OCI-LY1 (cell line): Measurements from ENCODE around the gene DZIP1L.

Source experiments
- H2AFZ ChIP-seq: fragments of 200-600 bp; sonication (generic), shearing (Covaris generic); 2 replicates; pipeline ENCODE4 v1.6.0; 2014; ENCODE audit warnings: antibody characterized with exemption, mild to moderate bottlenecking, low read length
- H3F3A ChIP-seq: fragments of 200-600 bp; sonication (generic), shearing (Covaris generic); 2 replicates; pipeline ENCODE4 v1.6.0; 2014; ENCODE audit warnings: mild to moderate bottlenecking, antibody characterized with exemption, low read length, moderate library complexity; ENCODE audit not compliant: insufficient read depth
- H3K27ac ChIP-seq: fragments of 200-600 bp; sonication (generic); 2 replicates; pipeline ENCODE4 v1.5.1; 2014; ENCODE audit warnings: low read length, mixed run types, mild to moderate bottlenecking, low read depth; ENCODE audit not compliant: poor library complexity, severe bottlenecking
- H3K27me3 ChIP-seq: fragments of 200-600 bp; sonication (generic); 2 replicates; pipeline ENCODE4 v1.6.0; 2014; ENCODE audit warnings: antibody characterized with exemption, mild to moderate bottlenecking, low read length, moderate library complexity; ENCODE audit not compliant: insufficient read depth
- H3K36me3 ChIP-seq: fragments of 200-600 bp; sonication (generic); 2 replicates; pipeline ENCODE4 v1.6.1; 2014; ENCODE audit warnings: mild to moderate bottlenecking, antibody characterized with exemption, low read length, moderate library complexity, mixed read lengths; ENCODE audit not compliant: insufficient read depth
- H3K4me1 ChIP-seq: fragments of 200-600 bp; sonication (generic); 2 replicates; pipeline ENCODE4 v1.5.1; 2014; ENCODE audit warnings: mild to moderate bottlenecking, low read length, moderate library complexity; ENCODE audit not compliant: insufficient read depth, severe bottlenecking
- H3K4me2 ChIP-seq: fragments of 200-600 bp; sonication (generic), shearing (Covaris generic); 2 replicates; pipeline ENCODE4 v1.6.1; 2014; ENCODE audit warnings: low read length
- H3K4me3 ChIP-seq: fragments of 200-600 bp; sonication (generic); 2 replicates; pipeline ENCODE4 v1.5.1; 2014; ENCODE audit warnings: low read length, low read depth, mild to moderate bottlenecking, mixed read lengths; ENCODE audit not compliant: poor library complexity, severe bottlenecking
- H3K79me2 ChIP-seq: fragments of 200-600 bp; shearing (Covaris generic); 2 replicates; pipeline ENCODE4 v1.6.1; 2016; ENCODE audit warnings: mixed run types, low read length, mixed read lengths; ENCODE audit not compliant: insufficient read depth
- H3K9ac ChIP-seq: fragments of 200-600 bp; sonication (generic), shearing (Covaris generic); 2 replicates; pipeline ENCODE4 v1.6.1; 2014; ENCODE audit warnings: mild to moderate bottlenecking, low read length, mixed read lengths
- H3K9me2 ChIP-seq: fragments of 200-600 bp; sonication (generic), shearing (Covaris generic); 2 replicates; pipeline ENCODE4 v1.6.1; 2014; ENCODE audit warnings: low read depth, mild to moderate bottlenecking, low read length, mixed read lengths
- H3K9me3 ChIP-seq: fragments of 200-600 bp; shearing (Covaris generic); 2 replicates; pipeline ENCODE4 v1.6.1; 2014; ENCODE audit warnings: low read length, mixed read lengths
- H4K20me1 ChIP-seq: fragments of 200-600 bp; sonication (generic), shearing (Covaris generic); 2 replicates; pipeline ENCODE4 v1.6.0; 2016; ENCODE audit warnings: mild to moderate bottlenecking, low read length; ENCODE audit not compliant: insufficient read depth
- CTCF ChIP-seq: fragments of 200-600 bp; sonication (generic), shearing (Covaris generic); IDR thresholded peaks from 2 replicates; pipeline ENCODE4 v1.5.1; 2017; ENCODE audit warnings: mild to moderate bottlenecking, antibody characterized with exemption, low read length, moderate library complexity, mixed read lengths
- EZH2 ChIP-seq: fragments of 200-600 bp; sonication (generic), shearing (Covaris generic); IDR thresholded peaks from 2 replicates; pipeline ENCODE4 v1.8.0; 2017; ENCODE audit warnings: borderline replicate concordance, mixed run types, mild to moderate bottlenecking, antibody characterized with exemption, low read length, moderate library complexity, mixed read lengths

Gene DZIP1L

DNA sequence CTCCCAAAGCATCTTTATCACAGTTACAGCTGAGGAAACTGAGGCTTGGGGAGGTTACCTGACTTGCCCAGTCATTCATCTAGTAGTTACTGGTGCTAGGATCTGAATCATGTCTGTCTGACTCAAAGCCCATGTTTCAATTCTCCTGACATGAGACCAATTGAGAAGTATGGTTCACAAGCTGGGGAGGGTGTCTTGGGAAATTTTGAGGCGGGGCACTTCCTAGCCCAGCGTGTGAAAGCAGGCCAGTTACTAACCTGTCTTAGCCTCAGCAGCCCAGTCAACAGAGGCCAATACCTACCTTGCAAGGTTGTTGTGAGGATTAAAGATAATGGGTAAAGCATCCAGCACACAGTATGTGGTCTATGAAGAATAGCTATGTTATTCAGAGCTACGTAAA is 68.5 kb downstream of the DZIP1L start:
- Histone ChIP-seq H3F3A (no peaks in the 10 kb centered on the region), H4K20me1 (no peaks in the 10 kb centered on the region), H3K27ac (no peak overlapping the region), H3K4me2 (no peak overlapping the region), H3K79me2 (no peaks in the 10 kb centered on the region), H3K27me3 (no peaks in the 10 kb centered on the region), H3K4me1 (no peaks in the 10 kb centered on the region), H3K9ac (no peak overlapping the region), H3K4me3 (no peak overlapping the region), H3K36me3 (no peaks in the 10 kb centered on the region), H3K9me3 (no peaks in the 10 kb centered on the region), H2AFZ (no peak overlapping the region), H3K9me2 (no peaks in the 10 kb centered on the region)
- TF ChIP-seq EZH2, result no peak
- TF ChIP-seq CTCF, result no peak

- Histone ChIP-seq H3F3A (no peaks in the 10 kb centered on the region), H3K9ac (no peak overlapping the region), H3K4me2 (no peak overlapping the region), H3K36me3 (no peaks in the 10 kb centered on the region), H3K4me3 (no peak overlapping the region), H3K9me2 (no peaks in the 10 kb centered on the region), H2AFZ (no peak overlapping the region), H3K4me1 (no peaks in the 10 kb centered on the region), H3K27ac (no peak overlapping the region), H3K79me2 (no peaks in the 10 kb centered on the region), H4K20me1 (no peaks in the 10 kb centered on the region), H3K9me3 (no peaks in the 10 kb centered on the region), H3K27me3 (no peaks in the 10 kb centered on the region)
- TF ChIP-seq EZH2 (no peak), CTCF (no peak)
These were observed 69.3 kb downstream of the DZIP1L start for GRCh38 chr3:138046085-138046484.

DNA sequence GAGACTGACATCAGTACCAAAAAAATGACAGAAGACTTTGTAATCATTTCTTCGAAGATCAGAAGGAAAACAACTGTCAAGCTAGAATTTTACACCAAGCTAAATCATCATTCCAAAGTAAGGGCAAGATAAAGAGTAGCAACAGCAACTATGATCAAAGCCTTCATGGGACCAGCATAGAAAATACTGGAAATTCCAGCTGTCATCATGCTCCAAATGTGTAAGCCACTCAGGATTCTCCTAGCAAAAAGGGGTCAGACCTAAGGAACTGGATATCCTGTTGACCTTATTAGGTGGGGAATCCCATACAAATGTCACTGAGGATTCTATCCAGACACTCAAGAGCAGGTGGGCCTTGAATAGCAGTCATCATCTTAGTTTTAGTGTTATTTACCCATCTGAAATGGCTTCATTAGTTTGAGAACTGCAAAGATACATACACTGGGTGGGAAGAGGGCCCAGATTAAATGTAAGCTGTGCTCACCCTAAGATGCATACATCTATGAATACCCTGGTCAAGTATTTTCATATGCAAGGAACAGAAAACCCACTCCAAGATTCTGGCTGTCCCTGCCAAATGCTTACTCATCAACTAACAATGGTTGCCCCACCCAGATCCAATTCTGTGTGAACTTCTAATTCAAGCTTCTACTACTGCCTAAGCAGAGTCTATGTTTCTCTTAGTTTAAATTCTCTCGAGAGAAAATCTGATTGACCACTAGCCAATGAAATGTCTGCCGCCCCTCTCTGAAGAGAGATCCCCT is 72.0 kb downstream of the DZIP1L start:
- TF ChIP-seq CTCF (no peak), EZH2 (no peak)
- Histone ChIP-seq H3K9me2 (no peaks in the 10 kb centered on the region), H3K9ac (no peak overlapping the region), H3F3A (no peaks in the 10 kb centered on the region), H3K36me3 (no peaks in the 10 kb centered on the region), H4K20me1 (no peaks in the 10 kb centered on the region), H3K4me2 (no peak overlapping the region), H3K9me3 (no peaks in the 10 kb centered on the region), H3K27ac (no peak overlapping the region), H3K27me3 (no peaks in the 10 kb centered on the region), H3K4me1 (no peaks in the 10 kb centered on the region), H3K4me3 (no peak overlapping the region), H2AFZ (no peak overlapping the region), H3K79me2 (no peaks in the 10 kb centered on the region)
